ENCODE results near the gene ERH. TPM values are rescaled to one million over a fixed set of nuclear protein-coding genes. Genes with fewer than 3 reads are reported as not detected.

The ERH gene
- total RNA-seq, 1 experiment from 2014 or later: 352 TPM

DNA sequence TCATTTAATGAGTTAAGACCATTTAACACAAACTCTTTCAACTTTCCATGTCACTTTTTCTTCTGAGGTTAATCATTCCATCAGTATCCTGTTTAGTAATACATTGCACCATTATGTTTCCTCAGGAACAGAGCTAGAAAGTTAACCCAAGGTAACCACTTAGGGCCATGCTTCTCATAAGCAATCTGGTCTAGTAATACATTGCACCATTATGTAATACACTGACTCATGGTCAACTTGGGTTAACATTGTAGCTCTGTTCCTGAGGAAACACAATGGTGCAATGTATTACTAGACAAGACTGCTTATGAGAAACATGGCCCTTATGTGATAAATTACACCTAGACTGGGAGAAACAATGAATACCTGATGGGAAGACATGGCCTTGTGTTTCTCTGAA is 21.7 kb downstream of the ERH start:
- Histone ChIP-seq H3K27ac (ENCODE audit: low read depth, low read length) (no peak overlapping the region), H2AFZ (ENCODE audit: low read depth, low read length, poor library complexity, severe bottlenecking) (no peak overlapping the region), H3K9me3 (ENCODE audit: control insufficient read depth in 1 of 2, insufficient read depth in 1 of 2, low read depth in 1 of 2, low read length in 2 of 2) (no peaks in the 10 kb centered on the region; a peak in 1 of 4 replicates), H3K4me3 (replicated peaks in 1 of 2; ENCODE audit: low read depth in 1 of 2, low read length in 2 of 2) (no peak overlapping the region), H3K9ac (ENCODE audit: low read length) (no peak overlapping the region), H3K27me3 (ENCODE audit: insufficient read depth, low read length) (no peaks in the 10 kb centered on the region), H4K20me1 (ENCODE audit: insufficient read depth) (no peaks in the 10 kb centered on the region), H3K36me3 (ENCODE audit: control insufficient read depth in 1 of 2, insufficient read depth in 2 of 2, low read length in 2 of 2) (peaks cover 17 to 27% of the 10 kb centered on the region in 2 experiments; a peak in 3 of 4 replicates), H3K4me1 (ENCODE audit: control insufficient read depth in 1 of 2, insufficient read depth in 2 of 2, low read length in 2 of 2) (no peaks in the 10 kb centered on the region), H3K79me2 (ENCODE audit: insufficient read depth, low read length) (peaks cover 32% of the 10 kb centered on the region), H3K9me2 (ENCODE audit: insufficient read depth) (no peaks in the 10 kb centered on the region), H3K4me2 (ENCODE audit: low read length) (no peak overlapping the region)
- no TSS peak for BruUV-seq (replicated peaks)
- RAD21 ChIA-PET (ENCODE audit: low non-redundant PET in 1 of 2, low total read pairs in 2 of 2, uncharacterized antibody in 2 of 2, unreplicated experiment in 2 of 2): no interaction called here
- TF ChIP-seq, protein P1, sequence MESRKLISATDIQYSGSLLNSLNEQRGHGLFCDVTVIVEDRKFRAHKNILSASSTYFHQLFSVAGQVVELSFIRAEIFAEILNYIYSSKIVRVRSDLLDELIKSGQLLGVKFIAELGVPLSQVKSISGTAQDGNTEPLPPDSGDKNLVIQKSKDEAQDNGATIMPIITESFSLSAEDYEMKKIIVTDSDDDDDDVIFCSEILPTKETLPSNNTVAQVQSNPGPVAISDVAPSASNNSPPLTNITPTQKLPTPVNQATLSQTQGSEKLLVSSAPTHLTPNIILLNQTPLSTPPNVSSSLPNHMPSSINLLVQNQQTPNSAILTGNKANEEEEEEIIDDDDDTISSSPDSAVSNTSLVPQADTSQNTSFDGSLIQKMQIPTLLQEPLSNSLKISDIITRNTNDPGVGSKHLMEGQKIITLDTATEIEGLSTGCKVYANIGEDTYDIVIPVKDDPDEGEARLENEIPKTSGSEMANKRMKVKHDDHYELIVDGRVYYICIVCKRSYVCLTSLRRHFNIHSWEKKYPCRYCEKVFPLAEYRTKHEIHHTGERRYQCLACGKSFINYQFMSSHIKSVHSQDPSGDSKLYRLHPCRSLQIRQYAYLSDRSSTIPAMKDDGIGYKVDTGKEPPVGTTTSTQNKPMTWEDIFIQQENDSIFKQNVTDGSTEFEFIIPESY (IDR thresholded peaks at IDR 0.05; ENCODE audit: extremely low read depth, insufficient replicate concordance, low read length): no peak
- TF ChIP-seq EZH2 (IDR thresholded peaks at IDR 0.05) (no peak), TCF7L2 (IDR thresholded peaks at IDR 0.05; ENCODE audit: borderline replicate concordance, extremely low read depth, insufficient read depth, insufficient read length) (no peak), JUND (IDR thresholded peaks at IDR 0.05) (0 out of 2 replicates have a peak, but pooled peaks have one; percentile 3), EGR1 (IDR thresholded peaks at IDR 0.05; ENCODE audit: low read depth) (no peak), RAD21 (IDR thresholded peaks at IDR 0.05; ENCODE audit: low read depth) (no peak), FOSL1 (IDR thresholded peaks at IDR 0.05; ENCODE audit: low read depth) (no peak), SP1 (IDR thresholded peaks at IDR 0.05; ENCODE audit: low read depth) (no peak), ZNF274 (IDR thresholded peaks at IDR 0.05; ENCODE audit: low read depth, low read length) (no peak)
- POLR2A ChIA-PET: interaction anchor here (0.8 kb wide), 1 partner anchor 22 kb away, joined by 4 read pairs; the partner anchor contains the start of gene ERH
- ATAC-seq (no peak), DNase-seq (ENCODE audit: low read depth, low spot score) (no peak)
- CTCF ChIA-PET: no interaction called here
- intact Hi-C loops (cut with micrococcal nuclease): no loop called here

All from HCT116 (cell line).